T47D (cell line): ENCODE data around the gene SIRT3.
"Not testable (repeated sequence)": the region's sequence is repeated elsewhere in the genome, so short reads cannot be mapped to it uniquely, and the experiment has no call there.

Experiments
- DNase-seq, 2 experiments: peaks; one replicate each; pipeline versions ENCODE4 v3.0.0 to v3.0.0-alpha.2; 2011 to 2012; ENCODE audit warnings: low read depth in 1 of 2, low spot score in 1 of 2
- JUND ChIP-seq: IDR thresholded peaks from 2 replicates; pipeline ENCODE4 v1.6.1; 2012; ENCODE audit warnings: low read depth
- in situ Hi-C: cut with HindIII; loops from 2 replicates; pipeline ENCODE4 v1.10.0; 2016; ENCODE audit warnings: low sequenced_read_pairs, low pct_unique_long_range_greater_than_20kb

The SIRT3 gene

GRCh38 chr11:198236-198806 lies 37.8 kb downstream of the SIRT3 start:
- no peak for DNase-seq
- in situ Hi-C loops, result no loop called here
- no peak for TF ChIP-seq JUND

GRCh38 chr11:197741-198235 lies 38.4 kb downstream of the SIRT3 start:
- in situ Hi-C loops, result no loop called here
- no peak for DNase-seq
- TF ChIP-seq JUND, result no peak

GRCh38 chr11:196786-197731 lies 39.1 kb downstream of the SIRT3 start:
- no peak for TF ChIP-seq JUND

GRCh38 chr11:193481-193880 lies 42.7 kb downstream of the SIRT3 start:
- in situ Hi-C loops, DNase-seq: not testable (repeated sequence)

More at GRCh38 chr11:196786-197731, 39.1 kb downstream of the SIRT3 start:
- DNase-seq, result no peak
- in situ Hi-C loops, result no loop called here

GRCh38 chr11:192674-193128 lies 43.4 kb downstream of the SIRT3 start, which contains the start of gene SCGB1C1:
Gene SCGB1C1 (plus strand): TSS chr11:193078. CDS start chr11:193100, 22 bp downstream.
- DNase-seq, in situ Hi-C loops: not testable (repeated sequence)

GRCh38 chr11:191490-192478 lies 44.4 kb downstream of the SIRT3 start:
- in situ Hi-C loops, DNase-seq: not testable (repeated sequence)

- in situ Hi-C loops, DNase-seq: not testable (repeated sequence)
Measured at GRCh38 chr11:190546-190945, 45.6 kb downstream of the SIRT3 start.

GRCh38 chr11:189843-190311 lies 46.3 kb downstream of the SIRT3 start:
- in situ Hi-C loops, DNase-seq: not testable (repeated sequence)

GRCh38 chr11:189200-189783 lies 46.9 kb downstream of the SIRT3 start:
- DNase-seq, in situ Hi-C loops: not testable (repeated sequence)

GRCh38 chr11:180242-180641 lies 55.9 kb downstream of the SIRT3 start:
- DNase-seq, in situ Hi-C loops: not testable (repeated sequence)
